ENCODE results near the gene PPP2R3B.

Gene PPP2R3B

GRCh38 chrX:302975-303374 lies 83.7 kb downstream of the PPP2R3B start:
- no peak for DNase-seq (ENCODE audit: low spot score)

GRCh38 chrX:300334-300733 lies 86.4 kb downstream of the PPP2R3B start:
- DNase-seq (ENCODE audit: low spot score), result no peak

- no peak for DNase-seq (ENCODE audit: low spot score)
Measured at GRCh38 chrX:298993-299392, 87.7 kb downstream of the PPP2R3B start.

- no peak for DNase-seq (ENCODE audit: low spot score)
Measured at GRCh38 chrX:295136-295535, 91.6 kb downstream of the PPP2R3B start.

GRCh38 chrX:292900-293897 lies 93.5 kb downstream of the PPP2R3B start:
- no peak for DNase-seq (ENCODE audit: low spot score)

GRCh38 chrX:291411-291901 lies 95.3 kb downstream of the PPP2R3B start:
- DNase-seq (ENCODE audit: low spot score), result no peak

GRCh38 chrX:290476-291166 lies 96.1 kb downstream of the PPP2R3B start:
- DNase-seq (ENCODE audit: low spot score), result no peak

- no peak for DNase-seq (ENCODE audit: low spot score)
Measured at GRCh38 chrX:288561-288991, 98.1 kb downstream of the PPP2R3B start.

GRCh38 chrX:287670-288069 lies 99.0 kb downstream of the PPP2R3B start:
- DNase-seq (ENCODE audit: low spot score), result peak; percentile 17

- DNase-seq (ENCODE audit: low spot score), result no peak
Measured at GRCh38 chrX:285076-285677, 101.5 kb downstream of the PPP2R3B start.

All from NAMALWA (cell line).